Endothelial cell (in vitro differentiated cells): ENCODE measurements around the gene SBF2. TPM values are rescaled to one million over a fixed set of nuclear protein-coding genes. Genes with fewer than 3 reads are reported as not detected.

Experiments used
- DNase-seq: peaks from one replicate; pipeline ENCODE4 v3.0.0; 2021; ENCODE audit warnings: low spot score
- H3K27ac Mint-ChIP-seq: one replicate; pipeline ENCODE4 v1.8.0; 2021; ENCODE audit warnings: mixed read lengths, inconsistent platforms; ENCODE audit not compliant: unreplicated experiment
- H3K27me3 Mint-ChIP-seq: one replicate; pipeline ENCODE4 v1.8.0; 2021; ENCODE audit warnings: mild to moderate bottlenecking, moderate library complexity, mixed read lengths, inconsistent platforms; ENCODE audit not compliant: unreplicated experiment
- H3K36me3 Mint-ChIP-seq: one replicate; pipeline ENCODE4 v1.8.0; 2021; ENCODE audit warnings: mild to moderate bottlenecking, low read depth, mixed read lengths, inconsistent platforms; ENCODE audit not compliant: unreplicated experiment
- H3K4me1 Mint-ChIP-seq: one replicate; pipeline ENCODE4 v1.8.0; 2021; ENCODE audit warnings: mild to moderate bottlenecking, mixed read lengths, inconsistent platforms; ENCODE audit not compliant: unreplicated experiment
- H3K4me3 Mint-ChIP-seq: one replicate; pipeline ENCODE4 v1.8.0; 2021; ENCODE audit warnings: mild to moderate bottlenecking, mixed read lengths, inconsistent platforms; ENCODE audit not compliant: unreplicated experiment
- H3K9me3 Mint-ChIP-seq: one replicate; pipeline ENCODE4 v1.8.0; 2021; ENCODE audit warnings: mixed read lengths, inconsistent platforms; ENCODE audit not compliant: unreplicated experiment
- CTCF ChIP-seq: fragments of 200-600 bp; sonication (generic); IDR thresholded peaks from one replicate; pipeline ENCODE4 v1.5.0; 2021; ENCODE audit warnings: antibody characterized with exemption; ENCODE audit not compliant: unreplicated experiment
- total RNA-seq: library from RNA; stranded (reverse); fragmentation: NEBNext Ultra II Directional; extraction: Animal tissue kit (Norgen Biotek cat#: 25700); gene quantifications from one replicate; pipeline ENCODE4 v1.2.1, GENCODE V29; 2021; ENCODE audit not compliant: unreplicated experiment

The SBF2 gene
- total RNA-seq, 1 donor from 2014 or later = 40.8 TPM

- Mint-ChIP-seq H3K4me1 (peaks cover 3% of the 10 kb centered on the region), H3K27me3 (no peaks in the 10 kb centered on the region), H3K36me3 (peaks cover 3% of the 10 kb centered on the region), H3K4me3 (no peak overlapping the region), H3K27ac (no peak overlapping the region), H3K9me3 (no peaks in the 10 kb centered on the region)
- no peak for DNase-seq
- no peak for TF ChIP-seq CTCF
Observed at GRCh38 chr11:9916480-9916879, 377.5 kb downstream of the SBF2 start.

- H3K4me1 Mint-ChIP-seq = no peaks in the 10 kb centered on the region
- no peak for DNase-seq
- H3K4me3 Mint-ChIP-seq = no peak overlapping the region
- no peaks in the 10 kb centered on the region for H3K27me3 Mint-ChIP-seq
- no peak overlapping the region for H3K27ac Mint-ChIP-seq
- no peaks in the 10 kb centered on the region for H3K36me3 Mint-ChIP-seq
- TF ChIP-seq CTCF = no peak
- no peaks in the 10 kb centered on the region for H3K9me3 Mint-ChIP-seq
Observed at GRCh38 chr11:9914064-9914463, 380.0 kb downstream of the SBF2 start.

- Mint-ChIP-seq H3K4me3 (no peak overlapping the region), H3K9me3 (no peaks in the 10 kb centered on the region), H3K27ac (no peak overlapping the region), H3K4me1 (peaks cover 5% of the 10 kb centered on the region), H3K27me3 (no peaks in the 10 kb centered on the region), H3K36me3 (no peaks in the 10 kb centered on the region)
- DNase-seq = no peak
- TF ChIP-seq CTCF = no peak
Observed at GRCh38 chr11:9905960-9906791, 387.8 kb downstream of the SBF2 start.

- no peaks in the 10 kb centered on the region for H3K9me3 Mint-ChIP-seq
- H3K36me3 Mint-ChIP-seq = no peaks in the 10 kb centered on the region
- TF ChIP-seq CTCF = no peak
- no peak for DNase-seq
- H3K27ac Mint-ChIP-seq = no peak overlapping the region
- peaks cover 5% of the 10 kb centered on the region for H3K4me1 Mint-ChIP-seq
- H3K4me3 Mint-ChIP-seq = no peak overlapping the region
- H3K27me3 Mint-ChIP-seq = no peaks in the 10 kb centered on the region
Observed at GRCh38 chr11:9905501-9905951, 388.5 kb downstream of the SBF2 start.

DNA sequence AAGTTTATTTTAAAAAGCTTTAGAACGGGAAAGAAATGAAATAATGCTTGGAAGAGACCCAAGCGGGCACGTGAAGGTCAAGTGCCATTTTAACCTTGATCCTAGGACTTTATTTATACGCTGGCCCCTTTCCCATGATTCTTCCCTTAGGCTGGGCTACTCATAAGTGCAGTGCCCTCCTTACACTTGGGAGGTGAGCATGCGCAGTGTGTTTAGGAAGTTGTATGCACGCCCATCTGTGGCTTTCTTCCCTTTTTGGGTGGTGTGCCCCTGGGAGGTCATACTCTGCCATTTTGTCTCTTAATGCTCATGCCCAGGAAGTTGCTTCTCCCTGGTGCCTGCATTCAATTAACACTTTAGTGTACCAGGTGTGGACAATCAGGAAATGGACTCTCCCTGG is 390.4 kb downstream of the SBF2 start:
- H3K27me3 Mint-ChIP-seq = no peaks in the 10 kb centered on the region
- no peak for TF ChIP-seq CTCF
- no peaks in the 10 kb centered on the region for H3K36me3 Mint-ChIP-seq
- peaks cover 16% of the 10 kb centered on the region for H3K4me1 Mint-ChIP-seq
- no peak overlapping the region for H3K4me3 Mint-ChIP-seq
- DNase-seq = no peak
- H3K27ac Mint-ChIP-seq = no peak overlapping the region
- H3K9me3 Mint-ChIP-seq = no peaks in the 10 kb centered on the region
